ENCODE data around the gene GRIN2A.

DNA sequence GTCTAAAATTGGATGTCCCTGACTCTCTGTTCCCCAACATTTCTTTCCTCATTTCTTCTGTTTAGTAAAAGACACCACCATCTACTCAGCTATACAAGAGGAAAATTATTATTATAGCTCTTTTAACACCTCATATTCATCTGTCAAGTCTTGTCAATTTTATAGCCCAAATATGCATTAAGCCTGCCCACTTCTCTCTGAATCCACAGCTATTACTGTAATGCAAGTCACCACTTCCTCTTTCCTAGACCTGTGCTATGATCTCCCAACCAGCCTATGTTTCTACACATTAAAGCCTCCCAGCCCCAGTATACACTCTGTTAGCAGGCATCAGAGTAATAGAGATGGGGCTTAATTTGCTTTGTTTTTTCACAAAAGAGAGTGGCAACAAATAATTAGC, 252.9 kb downstream of the GRIN2A start:
- TF ChIP-seq, protein P1, sequence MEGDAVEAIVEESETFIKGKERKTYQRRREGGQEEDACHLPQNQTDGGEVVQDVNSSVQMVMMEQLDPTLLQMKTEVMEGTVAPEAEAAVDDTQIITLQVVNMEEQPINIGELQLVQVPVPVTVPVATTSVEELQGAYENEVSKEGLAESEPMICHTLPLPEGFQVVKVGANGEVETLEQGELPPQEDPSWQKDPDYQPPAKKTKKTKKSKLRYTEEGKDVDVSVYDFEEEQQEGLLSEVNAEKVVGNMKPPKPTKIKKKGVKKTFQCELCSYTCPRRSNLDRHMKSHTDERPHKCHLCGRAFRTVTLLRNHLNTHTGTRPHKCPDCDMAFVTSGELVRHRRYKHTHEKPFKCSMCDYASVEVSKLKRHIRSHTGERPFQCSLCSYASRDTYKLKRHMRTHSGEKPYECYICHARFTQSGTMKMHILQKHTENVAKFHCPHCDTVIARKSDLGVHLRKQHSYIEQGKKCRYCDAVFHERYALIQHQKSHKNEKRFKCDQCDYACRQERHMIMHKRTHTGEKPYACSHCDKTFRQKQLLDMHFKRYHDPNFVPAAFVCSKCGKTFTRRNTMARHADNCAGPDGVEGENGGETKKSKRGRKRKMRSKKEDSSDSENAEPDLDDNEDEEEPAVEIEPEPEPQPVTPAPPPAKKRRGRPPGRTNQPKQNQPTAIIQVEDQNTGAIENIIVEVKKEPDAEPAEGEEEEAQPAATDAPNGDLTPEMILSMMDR (IDR thresholded peaks at IDR 0.05): no peak
- TF ChIP-seq POLR2A (IDR thresholded peaks at IDR 0.05): no peak

Data from Peyer's patch (tissue), 4 donors.